Measurements from ENCODE around the gene RAX2.

DNA sequence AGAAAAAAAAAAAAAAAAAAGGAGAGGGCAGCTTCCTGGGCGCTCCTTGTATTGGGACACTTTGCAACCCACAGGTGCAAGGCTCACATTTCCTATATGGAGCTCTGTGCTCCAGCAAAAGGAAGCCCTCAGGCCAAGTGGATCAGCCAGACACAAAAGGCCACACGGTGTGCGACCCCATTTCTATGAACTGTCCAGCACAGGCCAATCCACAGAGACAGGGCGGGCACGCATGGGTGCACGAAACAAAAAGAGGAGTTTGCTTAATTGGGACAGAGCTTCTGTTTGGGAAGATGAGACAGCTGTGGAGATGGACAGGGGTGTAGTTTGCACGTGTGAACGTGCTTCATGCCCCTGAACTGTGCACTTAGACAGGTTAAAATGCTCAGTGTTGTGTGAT lies 45.7 kb upstream of the RAX2 start:
- TF ChIP-seq, protein P1, sequence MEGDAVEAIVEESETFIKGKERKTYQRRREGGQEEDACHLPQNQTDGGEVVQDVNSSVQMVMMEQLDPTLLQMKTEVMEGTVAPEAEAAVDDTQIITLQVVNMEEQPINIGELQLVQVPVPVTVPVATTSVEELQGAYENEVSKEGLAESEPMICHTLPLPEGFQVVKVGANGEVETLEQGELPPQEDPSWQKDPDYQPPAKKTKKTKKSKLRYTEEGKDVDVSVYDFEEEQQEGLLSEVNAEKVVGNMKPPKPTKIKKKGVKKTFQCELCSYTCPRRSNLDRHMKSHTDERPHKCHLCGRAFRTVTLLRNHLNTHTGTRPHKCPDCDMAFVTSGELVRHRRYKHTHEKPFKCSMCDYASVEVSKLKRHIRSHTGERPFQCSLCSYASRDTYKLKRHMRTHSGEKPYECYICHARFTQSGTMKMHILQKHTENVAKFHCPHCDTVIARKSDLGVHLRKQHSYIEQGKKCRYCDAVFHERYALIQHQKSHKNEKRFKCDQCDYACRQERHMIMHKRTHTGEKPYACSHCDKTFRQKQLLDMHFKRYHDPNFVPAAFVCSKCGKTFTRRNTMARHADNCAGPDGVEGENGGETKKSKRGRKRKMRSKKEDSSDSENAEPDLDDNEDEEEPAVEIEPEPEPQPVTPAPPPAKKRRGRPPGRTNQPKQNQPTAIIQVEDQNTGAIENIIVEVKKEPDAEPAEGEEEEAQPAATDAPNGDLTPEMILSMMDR (IDR thresholded peaks at IDR 0.05): no peak
- TF ChIP-seq POLR2AphosphoS5 (IDR thresholded peaks at IDR 0.05) (no peak), EP300 (IDR thresholded peaks at IDR 0.05) (no peak), POLR2A (IDR thresholded peaks at IDR 0.05; ENCODE audit: low read depth) (no peak)
